Activated CD4-positive, alpha-beta T cell treated with anti-CD3 and anti-CD28 coated beads, Interleukin-2, amount 10 ng/mL, durations not matched to agents 7 days and 5 days (primary cell): Measurements from ENCODE around the gene VIPAS39. TPM values are rescaled to one million over a fixed set of nuclear protein-coding genes. Genes with fewer than 3 reads are reported as not detected.

Experiments used
- CTCF ChIA-PET: fragments of 350-600 bp; sonication (Branson Sonifier 250); formaldehyde crosslinking; loops from one replicate; lab custom pipeline; 2021; ENCODE audit warnings: antibody characterized with exemption; lab: Charles Lee
- POLR2A ChIA-PET: fragments of 350-600 bp; sonication (Branson Sonifier 250); formaldehyde crosslinking; loops from one replicate; lab custom pipeline; 2021; ENCODE audit warnings: antibody characterized with exemption; lab: Charles Lee
- DNase-seq: peaks from one replicate; pipeline ENCODE4 v3.0.0-alpha.2; 2020
- H3K27ac Mint-ChIP-seq: one replicate; pipeline ENCODE4 v1.8.0; 2021; ENCODE audit warnings: mild to moderate bottlenecking, moderate library complexity, mixed read lengths
- H3K27me3 Mint-ChIP-seq: one replicate; pipeline ENCODE4 v1.8.0; 2021; ENCODE audit warnings: mixed read lengths
- H3K36me3 Mint-ChIP-seq: one replicate; pipeline ENCODE4 v1.8.0; 2021; ENCODE audit warnings: low read depth, mixed read lengths
- H3K4me1 Mint-ChIP-seq: one replicate; pipeline ENCODE4 v1.8.0; 2021; ENCODE audit warnings: mixed read lengths
- H3K4me3 Mint-ChIP-seq: one replicate; pipeline ENCODE4 v1.8.0; 2021; ENCODE audit warnings: mild to moderate bottlenecking, moderate library complexity, mixed read lengths
- H3K9me3 Mint-ChIP-seq: one replicate; pipeline ENCODE4 v1.8.0; 2021; ENCODE audit warnings: mixed read lengths
- total RNA-seq, 2 experiments: library from RNA; stranded (reverse); gene quantifications; one replicate each; pipeline ENCODE4 v1.2.3, GENCODE V29; 2021

Gene VIPAS39
- 10 to 100 TPM; 19.0 to 20.7 TPM for total RNA-seq

DNA sequence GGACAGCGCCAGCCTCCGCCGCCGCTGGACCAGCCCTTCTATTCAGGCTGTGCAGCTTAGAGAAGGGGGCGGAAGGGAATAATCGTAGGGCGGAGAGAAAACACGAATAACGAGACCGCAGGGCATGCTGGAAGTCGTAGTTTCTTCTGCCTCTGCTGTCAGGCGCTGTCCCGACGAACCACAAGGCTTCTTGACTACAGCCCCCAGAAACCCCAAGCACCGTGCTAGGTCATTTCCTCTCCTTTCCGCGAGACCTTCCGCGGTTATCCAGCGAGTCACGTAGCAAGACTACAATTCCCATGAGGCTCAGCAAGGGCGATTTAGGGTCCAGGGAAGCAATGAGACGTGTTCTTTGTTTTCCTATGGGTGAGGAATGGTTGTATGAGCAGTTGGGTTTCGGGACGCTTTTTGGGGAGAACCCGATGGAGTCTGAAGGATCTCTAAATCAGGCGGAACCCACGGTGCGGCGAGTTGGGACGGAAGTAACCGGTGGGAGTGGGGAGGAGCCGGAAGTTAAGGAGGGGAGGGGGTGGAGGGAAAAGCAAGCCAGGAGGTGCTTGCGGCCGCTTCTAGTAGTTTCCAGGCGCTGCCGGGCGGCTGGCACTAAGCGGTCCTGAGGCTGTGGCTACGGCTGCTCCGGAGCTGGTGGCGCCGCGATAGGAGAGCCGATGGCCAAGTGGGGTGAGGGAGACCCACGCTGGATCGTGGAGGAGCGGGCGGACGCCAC, at the start of gene VIPAS39, which contains the start of gene AHSA1:
Gene VIPAS39, minus strand, starts transcription at position 80 of the 727 bp plus-strand sequence. CDS start 3,499 bp downstream, outside the sequence.
Gene AHSA1, plus strand, starts transcription at position 572 of the 727 bp plus-strand sequence. Its CDS starts 97 bp downstream, at position 669.
- H3K36me3 Mint-ChIP-seq = peaks cover 39% of the 10 kb centered on the region
- H3K27me3 Mint-ChIP-seq = no peaks in the 10 kb centered on the region
- DNase-seq = peak; percentile 98
- ChIA-PET POLR2A (no interaction called here), CTCF (interaction anchor here (0.6 to 2.0 kb wide), 5 partner anchors 12 to 137 kb away, joined by 3 to 5 read pairs (median 3); partner anchors contain the start of genes GSTZ1, SAMD15 and TMED8)
- peaks cover 39% of the 10 kb centered on the region for H3K4me1 Mint-ChIP-seq
- H3K4me3 Mint-ChIP-seq = peak within 1 kb of the TSS; percentile 100
- no peaks in the 10 kb centered on the region for H3K9me3 Mint-ChIP-seq
- H3K27ac Mint-ChIP-seq = peak within 1 kb of the TSS; percentile 100

DNA sequence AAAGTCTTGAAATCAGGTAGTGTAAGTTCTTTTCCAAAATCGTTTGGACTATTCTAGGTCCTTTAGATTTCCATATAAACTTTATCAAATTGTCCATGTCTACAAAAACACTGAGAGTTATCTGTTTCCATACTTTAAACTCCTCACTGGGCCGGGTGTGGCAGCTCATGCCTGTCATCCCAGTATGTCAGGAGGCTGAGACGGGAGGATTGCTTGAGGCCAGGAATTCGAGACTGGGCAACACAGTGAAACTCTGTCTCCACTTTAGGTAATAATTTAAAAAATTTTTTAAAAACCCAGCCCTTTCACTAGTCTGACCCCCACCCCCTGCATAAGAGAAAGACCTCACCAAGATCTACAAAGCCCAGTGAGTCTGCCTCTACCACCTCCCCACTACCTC, 47.6 kb upstream of the VIPAS39 start:
- H3K4me1 Mint-ChIP-seq = no peaks in the 10 kb centered on the region
- POLR2A ChIA-PET = no interaction called here
- peaks cover 11% of the 10 kb centered on the region for H3K27me3 Mint-ChIP-seq
- DNase-seq = no peak
- H3K27ac Mint-ChIP-seq = no peak overlapping the region
- H3K4me3 Mint-ChIP-seq = no peak overlapping the region
- peaks cover 32% of the 10 kb centered on the region for H3K36me3 Mint-ChIP-seq
- peaks cover 6% of the 10 kb centered on the region for H3K9me3 Mint-ChIP-seq
- CTCF ChIA-PET = interaction anchor here (1.2 kb wide), 1 partner anchor 19 kb away, joined by 3 read pairs; no protein-coding TSS in a partner anchor

DNA sequence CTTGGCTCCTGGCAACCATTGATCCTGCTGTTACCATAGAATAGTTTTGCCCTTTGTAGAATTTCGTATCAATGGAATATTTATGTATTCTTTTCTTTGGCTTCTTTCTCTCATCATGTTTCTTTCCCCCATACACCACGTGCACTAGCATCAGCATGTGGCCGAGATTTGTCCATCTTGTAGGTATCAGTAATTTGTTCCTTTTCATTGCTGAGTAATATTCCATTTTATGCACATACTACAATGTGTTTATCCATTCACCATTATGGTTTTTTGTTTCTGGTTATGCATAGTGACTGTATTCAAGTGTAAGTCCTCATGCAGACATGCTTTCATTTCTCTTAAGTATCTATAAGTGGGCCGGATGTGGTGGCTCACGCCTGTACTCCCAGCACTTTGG, 45.7 kb upstream of the VIPAS39 start:
- CTCF ChIA-PET = interaction anchor here (0.6 kb wide), 2 partner anchors 25 to 1199 kb away, joined by 3 to 4 read pairs; no protein-coding TSS in a partner anchor
- POLR2A ChIA-PET = no interaction called here
- DNase-seq = no peak
- H3K4me3 Mint-ChIP-seq = no peak overlapping the region
- H3K4me1 Mint-ChIP-seq = peaks cover 3% of the 10 kb centered on the region
- H3K9me3 Mint-ChIP-seq = peaks cover 6% of the 10 kb centered on the region
- H3K27ac Mint-ChIP-seq = no peak overlapping the region
- peaks cover 25% of the 10 kb centered on the region for H3K36me3 Mint-ChIP-seq
- H3K27me3 Mint-ChIP-seq = peaks cover 21% of the 10 kb centered on the region

DNA sequence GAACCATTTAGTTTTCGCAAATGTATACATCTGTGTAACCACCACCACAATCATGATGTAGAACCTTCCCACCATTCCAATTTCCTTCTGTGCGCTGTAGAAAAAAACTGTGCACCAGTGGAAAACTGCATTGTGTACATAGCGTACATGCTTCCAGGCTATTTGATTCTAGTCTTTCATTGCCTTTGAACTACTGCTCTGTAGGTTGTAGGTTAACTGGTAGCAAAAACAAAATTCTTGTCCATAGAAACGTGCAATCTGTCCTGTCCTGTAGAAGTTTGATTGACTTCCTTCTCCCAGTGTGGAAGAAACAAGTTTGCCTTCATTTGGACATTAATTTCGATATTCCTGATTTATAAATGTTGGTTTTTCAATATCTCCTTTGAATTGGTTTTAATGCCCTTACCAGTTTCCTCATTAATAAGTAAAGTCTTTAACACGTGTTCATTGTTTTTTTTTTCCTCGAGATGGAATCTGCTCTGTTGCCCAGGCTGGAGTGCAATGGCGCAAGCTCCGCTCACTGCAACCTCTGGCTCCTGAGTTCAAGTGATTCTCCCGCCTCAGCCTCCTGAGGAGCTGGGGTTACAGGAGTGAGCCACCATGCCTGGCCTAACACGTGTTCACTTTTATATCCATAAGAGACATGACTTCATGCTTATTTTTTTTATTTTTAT, 44.8 kb upstream of the VIPAS39 start:
- Mint-ChIP-seq H3K27me3 (peaks cover 30% of the 10 kb centered on the region), H3K27ac (no peak overlapping the region), H3K4me3 (no peak overlapping the region), H3K4me1 (peaks cover 6% of the 10 kb centered on the region), H3K9me3 (peaks cover 6% of the 10 kb centered on the region), H3K36me3 (peaks cover 18% of the 10 kb centered on the region)
- ChIA-PET POLR2A (no interaction called here), CTCF (interaction anchor here (1.0 kb wide), 1 partner anchor 11 kb away, joined by 3 read pairs; no protein-coding TSS in a partner anchor)
- DNase-seq = no peak

DNA sequence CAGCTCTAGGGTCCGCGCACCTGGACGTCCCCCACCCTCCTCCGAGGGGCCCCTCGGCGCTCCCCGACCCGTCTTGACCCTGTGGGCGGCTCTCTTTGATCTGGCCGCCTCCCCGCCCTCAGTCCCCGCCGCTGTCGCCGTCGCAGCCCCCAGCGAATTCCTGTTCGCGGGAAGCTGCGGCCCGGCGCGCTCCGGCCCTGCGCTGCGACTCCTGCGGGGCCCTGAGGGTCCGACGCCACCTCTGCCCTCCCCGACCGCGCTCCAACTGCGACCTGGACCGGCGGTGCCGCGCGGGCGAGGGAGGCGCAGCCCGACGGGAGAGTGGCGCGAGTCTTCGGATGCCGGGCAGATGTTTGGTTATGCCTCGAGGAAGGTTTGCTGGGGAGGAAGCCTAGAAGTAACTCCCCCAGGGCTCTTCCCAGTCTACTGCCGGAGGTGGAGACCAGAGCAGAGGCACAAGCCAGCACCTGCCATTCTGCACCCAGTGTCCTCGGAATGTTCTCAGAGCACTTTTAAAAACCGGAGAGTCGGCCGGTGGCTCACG, 41.7 kb upstream of the VIPAS39 start:
- peaks cover 5% of the 10 kb centered on the region for H3K36me3 Mint-ChIP-seq
- no peak for DNase-seq
- ChIA-PET CTCF (interaction anchor here (1.0 kb wide), 1 partner anchor 12 kb away, joined by 3 read pairs; no protein-coding TSS in a partner anchor), POLR2A (no interaction called here)
- peaks cover 3% of the 10 kb centered on the region for H3K9me3 Mint-ChIP-seq
- H3K4me1 Mint-ChIP-seq = peaks cover 6% of the 10 kb centered on the region
- H3K27ac Mint-ChIP-seq = no peak overlapping the region
- H3K4me3 Mint-ChIP-seq = peak overlapping the region; percentile 54
- peaks cover 44% of the 10 kb centered on the region for H3K27me3 Mint-ChIP-seq

- Mint-ChIP-seq H3K36me3 (peaks cover 4% of the 10 kb centered on the region), H3K27ac (no peak within 1 kb of the TSS)
Measured at GRCh38 chr14:77498120-77498979, 40.9 kb upstream of the VIPAS39 start, which contains the start of gene ISM2. ISM2 (minus strand) TSS chr14:77498816; CDS start chr14:77498793, 23 bp downstream.

DNA sequence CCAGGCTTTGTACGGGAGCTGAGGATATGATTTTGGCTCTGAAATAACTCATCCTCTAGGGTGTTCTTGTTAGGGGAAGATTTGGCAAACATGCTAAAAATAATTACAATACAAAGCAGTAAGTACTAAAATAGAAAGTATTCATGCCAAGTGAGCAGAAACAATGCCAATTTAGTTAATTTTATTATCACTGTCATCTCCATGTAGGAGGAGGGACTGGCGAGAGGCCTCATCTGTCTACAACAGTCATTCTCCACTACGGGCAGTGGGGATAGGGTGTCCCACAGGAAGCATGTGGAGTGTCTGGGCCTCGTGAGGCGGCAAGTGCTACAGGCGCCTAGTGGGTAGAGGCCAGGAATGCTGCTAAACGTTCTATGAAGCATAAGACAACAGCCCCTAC, 37.9 kb upstream of the VIPAS39 start:
- no peak for DNase-seq
- H3K4me1 Mint-ChIP-seq = peaks cover 6% of the 10 kb centered on the region
- peaks cover 36% of the 10 kb centered on the region for H3K27me3 Mint-ChIP-seq
- POLR2A ChIA-PET = no interaction called here
- no peak overlapping the region for H3K27ac Mint-ChIP-seq
- no peak overlapping the region for H3K4me3 Mint-ChIP-seq
- CTCF ChIA-PET = no interaction called here
- H3K9me3 Mint-ChIP-seq = no peaks in the 10 kb centered on the region
- no peaks in the 10 kb centered on the region for H3K36me3 Mint-ChIP-seq

More at GRCh38 chr14:77498120-77498979, 40.9 kb upstream of the VIPAS39 start, which contains the start of gene ISM2:
- CTCF ChIA-PET = interaction anchor here (1.0 kb wide), 1 partner anchor 11 kb away, joined by 3 read pairs; no protein-coding TSS in a partner anchor
- Mint-ChIP-seq H3K4me3 (peak within 1 kb of the TSS; percentile 59), H3K27me3 (peaks cover 44% of the 10 kb centered on the region), H3K4me1 (peaks cover 6% of the 10 kb centered on the region), H3K9me3 (peaks cover 3% of the 10 kb centered on the region)
- POLR2A ChIA-PET = no interaction called here
- DNase-seq = peak; percentile 54

DNA sequence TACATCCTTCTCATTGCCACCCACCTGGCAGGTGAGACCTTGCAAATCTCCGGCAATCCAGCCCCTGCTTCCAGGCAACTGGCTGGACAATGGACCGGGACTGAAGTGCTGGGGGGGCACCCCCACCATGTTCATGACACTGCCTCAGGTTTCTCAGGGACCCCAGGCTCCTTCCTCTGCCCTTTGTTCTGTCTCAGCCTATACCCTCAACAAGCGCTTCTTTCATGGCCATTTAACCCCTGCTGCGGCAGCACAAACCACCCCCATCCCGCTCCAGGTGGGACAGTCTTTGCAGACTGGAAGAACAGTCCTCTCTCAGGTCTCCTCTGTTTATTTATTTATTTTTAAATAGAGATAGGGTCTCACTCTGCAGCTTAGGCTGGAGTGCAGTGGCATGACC, 33.7 kb upstream of the VIPAS39 start:
- DNase-seq = no peak

GRCh38 chr14:77490347-77490986, 33.1 kb upstream of the VIPAS39 start:
- DNase-seq = no peak
- Mint-ChIP-seq H3K36me3 (no peaks in the 10 kb centered on the region), H3K9me3 (no peaks in the 10 kb centered on the region), H3K4me3 (no peak overlapping the region), H3K27me3 (peaks cover 3% of the 10 kb centered on the region), H3K4me1 (no peaks in the 10 kb centered on the region), H3K27ac (no peak overlapping the region)
- POLR2A ChIA-PET = no interaction called here
- CTCF ChIA-PET = no interaction called here

More for the DNA sequence above, 33.7 kb upstream of the VIPAS39 start:
- ChIA-PET POLR2A (no interaction called here), CTCF (no interaction called here)
- Mint-ChIP-seq H3K27ac (no peak overlapping the region), H3K27me3 (peaks cover 8% of the 10 kb centered on the region), H3K4me3 (no peak overlapping the region), H3K9me3 (no peaks in the 10 kb centered on the region), H3K4me1 (no peaks in the 10 kb centered on the region), H3K36me3 (no peaks in the 10 kb centered on the region)

- no peak overlapping the region for H3K4me3 Mint-ChIP-seq
- no peaks in the 10 kb centered on the region for H3K9me3 Mint-ChIP-seq
- H3K27me3 Mint-ChIP-seq = no peaks in the 10 kb centered on the region
- ChIA-PET CTCF (interaction anchor here (0.7 to 1.3 kb wide), 2 partner anchors 10 to 11 kb away, joined by 3 read pairs; no protein-coding TSS in a partner anchor), POLR2A (no interaction called here)
- no peaks in the 10 kb centered on the region for H3K4me1 Mint-ChIP-seq
- DNase-seq = no peak
- H3K27ac Mint-ChIP-seq = no peak overlapping the region
- no peaks in the 10 kb centered on the region for H3K36me3 Mint-ChIP-seq
Measured at GRCh38 chr14:77489041-77489440, 31.6 kb upstream of the VIPAS39 start.

- Mint-ChIP-seq H3K4me3 (no peak overlapping the region), H3K27ac (no peak overlapping the region), H3K36me3 (no peaks in the 10 kb centered on the region), H3K9me3 (no peaks in the 10 kb centered on the region), H3K4me1 (no peaks in the 10 kb centered on the region), H3K27me3 (no peaks in the 10 kb centered on the region)
- POLR2A ChIA-PET = no interaction called here
- no peak for DNase-seq
- CTCF ChIA-PET = interaction anchor here (1.3 kb wide), 1 partner anchor 10 kb away, joined by 3 read pairs; no protein-coding TSS in a partner anchor
Measured at GRCh38 chr14:77488558-77488957, 31.2 kb upstream of the VIPAS39 start.
